RWPE1 (cell line): ENCODE data around the gene SHB.

Experiments
- CTCF ChIA-PET: fragments of 350-600 bp; sonication (Branson Sonifier 250); formaldehyde crosslinking; extraction: SDS; loops from one replicate; lab custom pipeline; 2021; lab: Yijun Ruan, JAX
- POLR2A ChIA-PET: fragments of 400-600 bp; formaldehyde crosslinking; extraction: SDS; loops from one replicate; lab custom pipeline; 2020; ENCODE audit warnings: antibody characterized with exemption; ENCODE audit not compliant: low non-redundant PET; lab: Yijun Ruan, JAX
- DNase-seq: peaks from one replicate; pipeline ENCODE4 v3.0.0; 2012; ENCODE audit warnings: low spot score
- H3K27ac ChIP-seq: fragments of 450-650 bp; 2 replicates; pipeline ENCODE4 v1.5.1; 2017
- CTCF ChIP-seq: fragments of 450-650 bp; conservative IDR thresholded peaks from 2 replicates; pipeline ENCODE4 v1.5.1; 2017; ENCODE audit warnings: low read depth, mild to moderate bottlenecking

The SHB gene

GRCh38 chr9:37921546-37922300, 147.3 kb downstream of the SHB start:
- TF ChIP-seq CTCF: peak; percentile 78
- ChIA-PET POLR2A (interaction anchor here (0.5 kb wide), 1 partner anchor 22 kb away, joined by 4 read pairs; no protein-coding TSS in a partner anchor), CTCF (interaction anchor here (0.7 to 1.0 kb wide), 3 partner anchors 138 to 152 kb away, joined by 3 to 4 read pairs (median 3); no protein-coding TSS in a partner anchor)
- peak; percentile 55 for DNase-seq
- peak overlapping the region; percentile 95 for H3K27ac ChIP-seq

- peak overlapping the region; percentile 95 for H3K27ac ChIP-seq
- ChIA-PET CTCF (interaction anchor here (0.7 to 1.0 kb wide), 3 partner anchors 139 to 152 kb away, joined by 3 to 4 read pairs (median 3); no protein-coding TSS in a partner anchor), POLR2A (interaction anchor here (0.5 kb wide), 1 partner anchor 22 kb away, joined by 4 read pairs; no protein-coding TSS in a partner anchor)
- no peak for TF ChIP-seq CTCF
- no peak for DNase-seq
These were observed 147.9 kb downstream of the SHB start for GRCh38 chr9:37921168-37921510.

GRCh38 chr9:37920471-37921167, 148.4 kb downstream of the SHB start:
- TF ChIP-seq CTCF: no peak
- ChIA-PET POLR2A (no interaction called here), CTCF (interaction anchor here (0.7 kb wide), 1 partner anchor 153 kb away, joined by 4 read pairs; no protein-coding TSS in a partner anchor)
- DNase-seq: no peak
- peak overlapping the region; percentile 95 for H3K27ac ChIP-seq

GRCh38 chr9:37919956-37920335, 149.1 kb downstream of the SHB start:
- POLR2A ChIA-PET: no interaction called here
- DNase-seq: no peak
- TF ChIP-seq CTCF: no peak
- CTCF ChIA-PET: no interaction called here
- peak overlapping the region; percentile 95 for H3K27ac ChIP-seq

GRCh38 chr9:37919246-37919955, 149.6 kb downstream of the SHB start:
- TF ChIP-seq CTCF: no peak
- peak overlapping the region; percentile 95 for H3K27ac ChIP-seq
- ChIA-PET CTCF (interaction anchor here (0.7 kb wide), 2 partner anchors 14 to 88 kb away, joined by 3 read pairs; no protein-coding TSS in a partner anchor), POLR2A (no interaction called here)
- DNase-seq: no peak

GRCh38 chr9:37918665-37919170, 150.3 kb downstream of the SHB start:
- no peak for TF ChIP-seq CTCF
- ChIA-PET CTCF (interaction anchor here (0.7 kb wide), 2 partner anchors 14 to 87 kb away, joined by 3 read pairs; no protein-coding TSS in a partner anchor), POLR2A (no interaction called here)
- peak overlapping the region; percentile 95; the same call in 1 of the 2 replicates for H3K27ac ChIP-seq
- no peak for DNase-seq
